Measurements from ENCODE around the gene CASKIN2. TPM values are rescaled to one million over a fixed set of nuclear protein-coding genes. Genes with fewer than 3 reads are reported as not detected.

The CASKIN2 gene
- total and polyA plus RNA-seq, 10 of the 15 experiments (the other 5 are each of a cell fraction or from before 2014, with no cell fraction given) = 0.02 to 2.7 (median 0.44) TPM; not detected in 1

- no peaks in the 10 kb centered on the region for H4K20me1 ChIP-seq (ENCODE audit: control insufficient read depth, insufficient read depth)
- ChIA-PET CTCF (no interaction called here), RAD21 (ENCODE audit: unreplicated experiment) (no interaction called here), SMC1A (ENCODE audit: uncharacterized antibody, unreplicated experiment) (no interaction called here), POLR2A (interaction anchor here (1.1 kb wide), 1 partner anchor 9 kb away, joined by 6 read pairs; no protein-coding TSS in a partner anchor)
- intact Hi-C loops (cut with micrococcal nuclease; ENCODE audit: unreplicated experiment) = no loop called here
- BruUV-seq (replicated peaks) = no TSS peak
- H3K79me2 ChIP-seq (ENCODE audit: control insufficient read depth, insufficient read depth, low read length) = no peaks in the 10 kb centered on the region
- no peak overlapping the region for H3K9ac ChIP-seq (ENCODE audit: control insufficient read depth, insufficient read depth, low read length)
- 93% methylated on average over 12 of the region's 13 CpGs for WGBS (ENCODE audit: insufficient coverage, insufficient replicate concordance, low lambda C conversion rate, missing lambda C conversion rate)
- no peaks in the 10 kb centered on the region for H3K9me3 ChIP-seq (replicated peaks; ENCODE audit: control insufficient read depth, insufficient read depth, low read length)
- DNase-seq (ENCODE audit: low read depth, low spot score) (no peak), ATAC-seq (no peak), FAIRE-seq (no peak)
- no peak overlapping the region for H3K27ac ChIP-seq (ENCODE audit: control insufficient read depth, insufficient read depth)
- no peak overlapping the region for H3K4me2 ChIP-seq (ENCODE audit: control insufficient read depth, insufficient read depth)
- peaks cover 4 to 9% of the 10 kb centered on the region in 2 experiments; a peak in 3 of 4 replicates for H3K36me3 ChIP-seq (ENCODE audit: control insufficient read depth in 2 of 2, insufficient read depth in 2 of 2, low read length in 1 of 2)
- H3K27me3 ChIP-seq (replicated peaks in 1 of 2; ENCODE audit: control insufficient read depth in 2 of 2, insufficient read depth in 2 of 2, low read length in 1 of 2) = no peaks in the 10 kb centered on the region
- H2AFZ ChIP-seq (ENCODE audit: control insufficient read depth, low read depth, low read length) = no peak overlapping the region
- no peaks in the 10 kb centered on the region for H3K4me1 ChIP-seq (ENCODE audit: control insufficient read depth, insufficient read depth, low read length)
- in situ Hi-C loops (cut with MboI) = no loop called here
- H3K4me3 ChIP-seq = no peak overlapping the region
- TF ChIP-seq RAD21 (IDR thresholded peaks at IDR 0.05; ENCODE audit: insufficient read depth, low read depth, low read length) (no peak), MTA3 (IDR thresholded peaks at IDR 0.05; ENCODE audit: borderline replicate concordance, low read length) (no peak), CHD1 (IDR thresholded peaks at IDR 0.05; ENCODE audit: low read depth, low read length) (no peak), IRF5 (IDR thresholded peaks at IDR 0.05; ENCODE audit: borderline replicate concordance) (no peak), MXI1 (IDR thresholded peaks at IDR 0.05; ENCODE audit: low read depth, low read length) (no peak), NRF1 (conservative IDR thresholded peaks at IDR 0.05; ENCODE audit: low read depth, low read length) (no peak), FOXM1 (IDR thresholded peaks at IDR 0.05; ENCODE audit: low read depth, low read length) (no peak), ATF7 (IDR thresholded peaks at IDR 0.05; ENCODE audit: low read depth) (no peak), LARP7 (IDR thresholded peaks at IDR 0.05) (no peak), SMARCA5 (IDR thresholded peaks at IDR 0.05) (no peak), MYB (IDR thresholded peaks at IDR 0.05; ENCODE audit: borderline replicate concordance, low read depth, low read length) (no peak), ZNF207 (IDR thresholded peaks at IDR 0.05; ENCODE audit: borderline replicate concordance) (no peak), GATAD2B (conservative IDR thresholded peaks at IDR 0.05; ENCODE audit: low read depth) (no peak), BRCA1 (IDR thresholded peaks at IDR 0.05; ENCODE audit: low read depth, low read length) (no peak)
- TF ChIP-seq, protein P1, sequence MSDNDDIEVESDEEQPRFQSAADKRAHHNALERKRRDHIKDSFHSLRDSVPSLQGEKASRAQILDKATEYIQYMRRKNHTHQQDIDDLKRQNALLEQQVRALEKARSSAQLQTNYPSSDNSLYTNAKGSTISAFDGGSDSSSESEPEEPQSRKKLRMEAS (IDR thresholded peaks at IDR 0.05; ENCODE audit: low read depth, low read length) = no peak
- TF ChIP-seq, protein P2, sequence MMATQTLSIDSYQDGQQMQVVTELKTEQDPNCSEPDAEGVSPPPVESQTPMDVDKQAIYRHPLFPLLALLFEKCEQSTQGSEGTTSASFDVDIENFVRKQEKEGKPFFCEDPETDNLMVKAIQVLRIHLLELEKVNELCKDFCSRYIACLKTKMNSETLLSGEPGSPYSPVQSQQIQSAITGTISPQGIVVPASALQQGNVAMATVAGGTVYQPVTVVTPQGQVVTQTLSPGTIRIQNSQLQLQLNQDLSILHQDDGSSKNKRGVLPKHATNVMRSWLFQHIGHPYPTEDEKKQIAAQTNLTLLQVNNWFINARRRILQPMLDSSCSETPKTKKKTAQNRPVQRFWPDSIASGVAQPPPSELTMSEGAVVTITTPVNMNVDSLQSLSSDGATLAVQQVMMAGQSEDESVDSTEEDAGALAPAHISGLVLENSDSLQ (IDR thresholded peaks at IDR 0.05) = no peak
- TF ChIP-seq, protein P3, sequence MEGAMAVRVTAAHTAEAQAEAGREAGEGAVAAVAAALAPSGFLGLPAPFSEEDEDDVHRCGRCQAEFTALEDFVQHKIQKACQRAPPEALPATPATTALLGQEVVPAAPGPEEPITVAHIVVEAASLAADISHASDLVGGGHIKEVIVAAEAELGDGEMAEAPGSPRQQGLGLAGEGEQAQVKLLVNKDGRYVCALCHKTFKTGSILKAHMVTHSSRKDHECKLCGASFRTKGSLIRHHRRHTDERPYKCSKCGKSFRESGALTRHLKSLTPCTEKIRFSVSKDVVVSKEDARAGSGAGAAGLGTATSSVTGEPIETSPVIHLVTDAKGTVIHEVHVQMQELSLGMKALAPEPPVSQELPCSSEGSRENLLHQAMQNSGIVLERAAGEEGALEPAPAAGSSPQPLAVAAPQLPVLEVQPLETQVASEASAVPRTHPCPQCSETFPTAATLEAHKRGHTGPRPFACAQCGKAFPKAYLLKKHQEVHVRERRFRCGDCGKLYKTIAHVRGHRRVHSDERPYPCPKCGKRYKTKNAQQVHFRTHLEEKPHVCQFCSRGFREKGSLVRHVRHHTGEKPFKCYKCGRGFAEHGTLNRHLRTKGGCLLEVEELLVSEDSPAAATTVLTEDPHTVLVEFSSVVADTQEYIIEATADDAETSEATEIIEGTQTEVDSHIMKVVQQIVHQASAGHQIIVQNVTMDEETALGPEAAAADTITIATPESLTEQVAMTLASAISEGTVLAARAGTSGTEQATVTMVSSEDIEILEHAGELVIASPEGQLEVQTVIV (IDR thresholded peaks at IDR 0.05; ENCODE audit: borderline replicate concordance, partially characterized antibody) = no peak
- TF ChIP-seq, protein P4, sequence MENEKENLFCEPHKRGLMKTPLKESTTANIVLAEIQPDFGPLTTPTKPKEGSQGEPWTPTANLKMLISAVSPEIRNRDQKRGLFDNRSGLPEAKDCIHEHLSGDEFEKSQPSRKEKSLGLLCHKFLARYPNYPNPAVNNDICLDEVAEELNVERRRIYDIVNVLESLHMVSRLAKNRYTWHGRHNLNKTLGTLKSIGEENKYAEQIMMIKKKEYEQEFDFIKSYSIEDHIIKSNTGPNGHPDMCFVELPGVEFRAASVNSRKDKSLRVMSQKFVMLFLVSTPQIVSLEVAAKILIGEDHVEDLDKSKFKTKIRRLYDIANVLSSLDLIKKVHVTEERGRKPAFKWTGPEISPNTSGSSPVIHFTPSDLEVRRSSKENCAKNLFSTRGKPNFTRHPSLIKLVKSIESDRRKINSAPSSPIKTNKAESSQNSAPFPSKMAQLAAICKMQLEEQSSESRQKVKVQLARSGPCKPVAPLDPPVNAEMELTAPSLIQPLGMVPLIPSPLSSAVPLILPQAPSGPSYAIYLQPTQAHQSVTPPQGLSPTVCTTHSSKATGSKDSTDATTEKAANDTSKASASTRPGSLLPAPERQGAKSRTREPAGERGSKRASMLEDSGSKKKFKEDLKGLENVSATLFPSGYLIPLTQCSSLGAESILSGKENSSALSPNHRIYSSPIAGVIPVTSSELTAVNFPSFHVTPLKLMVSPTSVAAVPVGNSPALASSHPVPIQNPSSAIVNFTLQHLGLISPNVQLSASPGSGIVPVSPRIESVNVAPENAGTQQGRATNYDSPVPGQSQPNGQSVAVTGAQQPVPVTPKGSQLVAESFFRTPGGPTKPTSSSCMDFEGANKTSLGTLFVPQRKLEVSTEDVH (IDR thresholded peaks at IDR 0.05; ENCODE audit: low read depth, partially characterized antibody) = no peak
Measured at GRCh38 chr17:75468779-75469373, 46.5 kb downstream of the CASKIN2 start.

All from GM12878 (cell line).